ENCODE results near the gene WDR73. TPM values are rescaled to one million over a fixed set of nuclear protein-coding genes. Genes with fewer than 3 reads are reported as not detected.
A peak's percentile ranks its signal among the peaks of the same experiment; 100 is the strongest.

The WDR73 gene
- total RNA-seq, 2 donors from 2014 or later: 30.7 to 34.3 TPM

GRCh38 chr15:84657748-84658079, 3.6 kb upstream of the WDR73 start:
- Histone ChIP-seq H3K27me3 (replicated peaks; ENCODE audit: insufficient read depth) (no peaks in the 10 kb centered on the region), H3K36me3 (no peaks in the 10 kb centered on the region), H3K4me1 (ENCODE audit: control insufficient read depth in 1 of 2, low read depth in 2 of 2) (peaks cover 13 to 31% of the 10 kb centered on the region in 2 donors), H3K9me3 (no peaks in the 10 kb centered on the region), H3K27ac (peak overlapping the region; percentile 83 to 84), H3K4me3 (peak overlapping the region; percentile 77)
- no peak for ATAC-seq (ENCODE audit: insufficient number of reproducible peaks, low FRiP score, low read depth)
- DNase-seq (ENCODE audit: low spot score): no peak
- TF ChIP-seq CTCF (IDR thresholded peaks at IDR 0.05): no peak

GRCh38 chr15:84656972-84657371, 2.9 kb upstream of the WDR73 start:
- Histone ChIP-seq H3K9me3 (no peaks in the 10 kb centered on the region), H3K4me3 (no peak overlapping the region), H3K4me1 (ENCODE audit: control insufficient read depth in 1 of 2, low read depth in 2 of 2) (peaks cover 17 to 39% of the 10 kb centered on the region in 2 donors), H3K36me3 (no peaks in the 10 kb centered on the region), H3K27me3 (replicated peaks; ENCODE audit: insufficient read depth) (no peaks in the 10 kb centered on the region), H3K27ac (no peak overlapping the region)
- DNase-seq (ENCODE audit: low spot score) (no peak), ATAC-seq (ENCODE audit: insufficient number of reproducible peaks, low FRiP score, low read depth) (no peak)
- no peak for TF ChIP-seq CTCF (IDR thresholded peaks at IDR 0.05)

GRCh38 chr15:84654689-84655453, 788 bp upstream of the WDR73 start:
- DNase-seq (ENCODE audit: low spot score) (peak; percentile 49), ATAC-seq (ENCODE audit: insufficient number of reproducible peaks, low FRiP score, low read depth) (peak; percentile 30)
- peak; percentile 48 for TF ChIP-seq CTCF (IDR thresholded peaks at IDR 0.05)

GRCh38 chr15:84653584-84653909, 536 bp downstream of the WDR73 start:
- DNase-seq (ENCODE audit: low spot score) (no peak), ATAC-seq (ENCODE audit: insufficient number of reproducible peaks, low FRiP score, low read depth) (no peak)
- Histone ChIP-seq H3K9me3 (no peaks in the 10 kb centered on the region), H3K27ac (peak overlapping the region; percentile 75 to 82), H3K4me1 (ENCODE audit: control insufficient read depth in 1 of 2, low read depth in 2 of 2) (peaks cover 17 to 65% of the 10 kb centered on the region in 2 donors), H3K36me3 (peaks cover 6% of the 10 kb centered on the region), H3K4me3 (peak overlapping the region; percentile 85), H3K27me3 (replicated peaks; ENCODE audit: insufficient read depth) (no peaks in the 10 kb centered on the region)
- no peak for TF ChIP-seq CTCF (IDR thresholded peaks at IDR 0.05)

More at GRCh38 chr15:84654689-84655453, 788 bp upstream of the WDR73 start:
- Histone ChIP-seq H3K9me3 (no peaks in the 10 kb centered on the region), H3K27ac (peak overlapping the region; percentile 75 to 82), H3K27me3 (replicated peaks; ENCODE audit: insufficient read depth) (no peaks in the 10 kb centered on the region), H3K4me3 (peak overlapping the region; percentile 85), H3K36me3 (no peaks in the 10 kb centered on the region), H3K4me1 (ENCODE audit: control insufficient read depth in 1 of 2, low read depth in 2 of 2) (peaks cover 17 to 52% of the 10 kb centered on the region in 2 donors)

- Histone ChIP-seq H3K4me1 (ENCODE audit: control insufficient read depth in 1 of 2, low read depth in 2 of 2) (peaks cover 13 to 50% of the 10 kb centered on the region in 2 donors), H3K4me3 (no peak overlapping the region)
Measured at GRCh38 chr15:84649706-84650105, 4.4 kb downstream of the WDR73 start.

More at GRCh38 chr15:84649706-84650105, 4.4 kb downstream of the WDR73 start:
- DNase-seq (ENCODE audit: low spot score): no peak
- H3K27ac ChIP-seq: no peak overlapping the region
- ATAC-seq (ENCODE audit: insufficient number of reproducible peaks, low FRiP score, low read depth): no peak
- H3K36me3 ChIP-seq: peaks cover 32% of the 10 kb centered on the region
- TF ChIP-seq CTCF (IDR thresholded peaks at IDR 0.05): no peak
- H3K27me3 ChIP-seq (replicated peaks; ENCODE audit: insufficient read depth): no peaks in the 10 kb centered on the region
- H3K9me3 ChIP-seq: no peaks in the 10 kb centered on the region

All from thoracic aorta (tissue), 2 donors.